Mesothelial cell of epicardium (in vitro differentiated cells): ENCODE data around the gene TNRC6A. TPM values are rescaled to one million over a fixed set of nuclear protein-coding genes. Genes with fewer than 3 reads are reported as not detected.

Experiments used
- DNase-seq, 2 experiments: peaks; one replicate each; pipeline ENCODE4 v3.0.0; 2021; ENCODE audit warnings: low spot score in 2 of 2; ENCODE audit not compliant: unreplicated experiment in 2 of 2
- H3K27ac Mint-ChIP-seq: 2 replicates; pipeline ENCODE4 v1.8.0; 2021; ENCODE audit warnings: mixed read lengths
- H3K27me3 Mint-ChIP-seq: 2 replicates; pipeline ENCODE4 v1.8.0; 2021; ENCODE audit warnings: low read depth, mixed read lengths
- H3K36me3 Mint-ChIP-seq: 2 replicates; pipeline ENCODE4 v1.8.0; 2021; ENCODE audit warnings: mixed read lengths
- H3K4me1 Mint-ChIP-seq: 2 replicates; pipeline ENCODE4 v1.8.0; 2021; ENCODE audit warnings: mixed read lengths
- H3K4me3 Mint-ChIP-seq: 2 replicates; pipeline ENCODE4 v1.8.0; 2021; ENCODE audit warnings: mild to moderate bottlenecking, moderate library complexity, mixed read lengths
- H3K9me3 Mint-ChIP-seq: 2 replicates; pipeline ENCODE4 v1.8.0; 2021; ENCODE audit warnings: mixed read lengths
- CTCF ChIP-seq: fragments of 200-600 bp; sonication (generic); IDR thresholded peaks from one replicate; pipeline ENCODE4 v1.5.0; 2021; ENCODE audit warnings: antibody characterized with exemption; ENCODE audit not compliant: unreplicated experiment
- total RNA-seq: library from RNA; stranded (reverse); gene quantifications from 3 replicates; pipeline ENCODE4 v1.2.1, GENCODE V29; 2021

TNRC6A gene
- total RNA-seq, 1 donor from 2014 or later = 89.7 TPM

DNA sequence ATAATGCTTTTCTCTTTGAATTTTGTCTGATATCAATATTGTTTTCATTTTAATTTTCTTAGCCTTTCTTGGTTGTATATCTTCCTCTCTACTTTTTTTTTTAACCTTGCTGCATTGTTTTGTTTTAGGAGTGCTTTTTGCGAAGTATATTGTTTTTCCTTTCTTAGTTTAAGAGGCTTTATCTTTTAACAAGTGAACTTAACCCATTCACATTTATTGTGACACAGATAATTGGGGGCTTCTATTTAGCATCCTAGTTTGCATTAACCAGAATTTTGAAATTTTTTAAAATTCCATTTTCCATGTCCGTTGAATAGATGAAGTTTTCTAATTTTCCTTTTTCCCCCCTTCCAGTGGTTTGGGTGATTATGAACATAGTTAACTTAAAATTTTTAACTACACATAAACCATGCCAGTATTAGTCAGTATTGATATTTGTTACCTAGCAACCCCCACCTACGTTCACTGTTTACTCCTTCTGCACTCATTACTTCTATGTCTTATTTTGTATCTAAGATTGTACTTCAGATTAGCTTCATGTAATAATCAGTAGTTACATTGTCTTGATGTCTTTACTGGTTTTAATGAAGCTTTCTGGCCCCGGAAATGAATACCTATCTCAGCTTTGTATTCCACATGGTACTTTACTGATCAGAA is 44.4 kb downstream of the TNRC6A start:
- no peak overlapping the region for H3K4me3 Mint-ChIP-seq
- DNase-seq = no peak
- peaks cover 29% of the 10 kb centered on the region for H3K36me3 Mint-ChIP-seq
- no peak for TF ChIP-seq CTCF
- H3K9me3 Mint-ChIP-seq = peaks cover 13% of the 10 kb centered on the region
- no peak overlapping the region for H3K27ac Mint-ChIP-seq
- H3K27me3 Mint-ChIP-seq = no peaks in the 10 kb centered on the region
- H3K4me1 Mint-ChIP-seq = peaks cover 2% of the 10 kb centered on the region

DNA sequence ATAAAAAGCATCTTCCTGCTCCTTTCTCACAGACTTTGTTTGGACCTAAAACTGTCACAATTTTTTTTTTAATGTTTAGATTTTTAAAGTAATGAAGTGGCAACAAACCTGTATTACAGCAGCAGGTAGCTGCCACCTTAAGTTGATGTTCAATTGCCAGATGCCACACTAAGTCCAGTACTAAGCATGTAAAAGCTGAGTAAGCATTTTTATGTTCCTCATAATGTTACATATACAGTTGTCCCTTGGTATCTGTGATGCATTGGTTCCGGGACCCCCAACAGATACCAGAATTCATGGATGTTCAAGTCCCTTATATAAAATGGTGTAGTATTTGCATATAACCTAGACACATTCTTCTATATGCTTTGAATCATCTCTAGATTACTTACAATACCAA is 45.1 kb downstream of the TNRC6A start:
- Mint-ChIP-seq H3K4me1 (peaks cover 2% of the 10 kb centered on the region), H3K36me3 (peaks cover 32% of the 10 kb centered on the region), H3K9me3 (peaks cover 13% of the 10 kb centered on the region), H3K27me3 (no peaks in the 10 kb centered on the region), H3K27ac (no peak overlapping the region), H3K4me3 (no peak overlapping the region)
- DNase-seq = no peak
- TF ChIP-seq CTCF = no peak

DNA sequence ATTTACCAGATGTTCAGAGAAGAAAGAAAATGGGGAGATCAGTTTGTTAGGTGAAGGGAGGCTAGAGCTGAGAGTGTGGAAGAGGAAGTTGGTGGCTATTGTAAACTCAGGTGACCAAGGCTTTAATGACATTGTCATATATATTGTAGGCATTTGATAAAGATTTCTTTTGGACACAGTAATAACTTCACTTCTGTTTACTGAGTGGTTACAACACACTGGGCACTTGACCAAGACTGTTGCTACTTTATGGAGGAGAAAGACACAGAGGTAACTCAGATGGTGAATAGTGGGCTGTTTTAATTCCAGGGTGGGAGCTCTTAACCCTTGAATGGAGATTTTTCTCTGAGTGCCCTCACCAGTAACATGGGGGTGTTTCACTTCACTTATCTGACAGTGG is 46.0 kb downstream of the TNRC6A start:
- H3K4me3 Mint-ChIP-seq = no peak overlapping the region
- DNase-seq = no peak
- H3K36me3 Mint-ChIP-seq = peaks cover 40% of the 10 kb centered on the region
- no peaks in the 10 kb centered on the region for H3K27me3 Mint-ChIP-seq
- no peak overlapping the region for H3K27ac Mint-ChIP-seq
- H3K4me1 Mint-ChIP-seq = peaks cover 2% of the 10 kb centered on the region
- TF ChIP-seq CTCF = no peak
- peaks cover 13% of the 10 kb centered on the region for H3K9me3 Mint-ChIP-seq

DNA sequence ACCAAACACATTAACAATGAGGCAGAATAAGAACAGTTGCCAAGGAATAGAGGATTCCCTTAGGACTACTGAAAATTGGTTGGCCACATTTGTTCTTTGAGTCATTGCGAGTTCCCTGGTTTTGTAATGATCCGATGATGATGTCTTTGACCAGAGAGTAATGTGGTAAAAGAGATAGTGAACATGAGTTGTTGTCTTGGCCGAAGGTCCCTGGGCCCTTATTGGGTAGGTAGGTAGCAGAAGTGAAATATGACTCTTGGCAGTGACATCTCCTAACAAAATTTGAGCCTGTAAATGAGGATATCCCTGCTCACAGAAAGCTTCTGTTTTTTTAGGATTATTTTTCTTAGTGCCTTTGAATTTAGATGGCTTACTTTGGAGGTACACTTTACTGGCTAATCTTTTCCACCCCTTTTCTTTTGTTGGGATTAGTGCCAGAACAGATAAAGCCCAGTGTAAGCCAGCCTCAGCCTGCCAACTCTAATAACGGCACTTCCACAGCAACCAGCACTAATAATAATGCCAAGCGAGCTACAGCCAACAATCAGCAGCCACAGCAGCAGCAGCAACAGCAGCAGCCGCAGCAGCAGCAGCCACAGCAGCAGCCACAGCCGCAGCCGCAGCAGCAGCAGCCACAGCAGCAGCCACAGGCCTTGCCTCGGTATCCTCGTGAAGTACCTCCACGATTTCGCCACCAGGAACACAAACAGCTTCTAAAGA is 47.2 kb downstream of the TNRC6A start:
- H3K9me3 Mint-ChIP-seq = peaks cover 13% of the 10 kb centered on the region
- peaks cover 47% of the 10 kb centered on the region for H3K36me3 Mint-ChIP-seq
- H3K27me3 Mint-ChIP-seq = no peaks in the 10 kb centered on the region
- DNase-seq = no peak
- no peak overlapping the region for H3K27ac Mint-ChIP-seq
- H3K4me3 Mint-ChIP-seq = no peak overlapping the region
- TF ChIP-seq CTCF = no peak
- peaks cover 2% of the 10 kb centered on the region for H3K4me1 Mint-ChIP-seq

DNA sequence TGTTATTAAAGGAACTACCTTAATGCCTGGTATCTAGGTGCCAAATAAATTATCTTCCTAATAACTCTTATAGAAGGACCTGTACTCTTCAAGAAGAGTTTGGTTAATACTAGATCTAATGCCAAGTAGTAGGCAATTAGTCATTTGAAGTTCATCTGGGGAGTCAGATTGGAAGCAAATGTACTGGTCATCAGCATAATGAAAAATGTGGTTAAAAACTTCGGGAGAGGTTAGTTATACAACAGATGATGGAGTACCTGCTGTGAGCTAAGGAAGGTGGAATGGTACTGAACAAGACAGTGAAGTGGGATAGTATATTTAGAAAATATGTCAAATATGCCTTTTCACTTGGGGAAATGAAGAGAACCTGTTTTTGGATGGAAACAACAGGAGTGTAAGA is 49.2 kb downstream of the TNRC6A start:
- Mint-ChIP-seq H3K4me1 (peaks cover 2% of the 10 kb centered on the region), H3K27me3 (no peaks in the 10 kb centered on the region)

More for the DNA sequence above, 49.2 kb downstream of the TNRC6A start:
- peak overlapping the region; percentile 11 for H3K27ac Mint-ChIP-seq
- peaks cover 45% of the 10 kb centered on the region for H3K36me3 Mint-ChIP-seq
- H3K4me3 Mint-ChIP-seq = no peak overlapping the region
- DNase-seq = no peak
- TF ChIP-seq CTCF = no peak
- H3K9me3 Mint-ChIP-seq = peaks cover 6% of the 10 kb centered on the region
